Fibroblast of the aortic adventitia (primary cell): ENCODE results near the gene CTNNA2. TPM values are rescaled to one million over a fixed set of nuclear protein-coding genes. Genes with fewer than 3 reads are reported as not detected.
A peak's percentile ranks its signal among the peaks of the same experiment; 100 is the strongest.

ENCODE experiments used
- DNase-seq: peaks from one replicate; pipeline ENCODE4 v3.0.0-alpha.2; 2010; ENCODE audit warnings: low read depth
- H3K4me3 ChIP-seq: 2 replicates; pipeline ENCODE4 v1.5.1; 2011; ENCODE audit warnings: low read depth, mild to moderate bottlenecking, control low read depth, low read length, moderate library complexity
- total RNA-seq: library from RNA; depleted of rRNA; stranded (reverse); fragments of >200 nt; gene quantifications from 2 replicates; pipeline ENCODE4 v1.2.3, GENCODE V29; 2012; ENCODE audit warnings: low replicate concordance
- TF ChIP-seq, protein P1 (sequence below): IDR thresholded peaks from 2 replicates; pipeline ENCODE4 v1.5.1; 2011; ENCODE audit warnings: mild to moderate bottlenecking, low read length, control low read depth, inconsistent platforms; ENCODE audit not compliant: insufficient read depth

The CTNNA2 gene
- total RNA-seq, 1 donor = 0.36 TPM

DNA sequence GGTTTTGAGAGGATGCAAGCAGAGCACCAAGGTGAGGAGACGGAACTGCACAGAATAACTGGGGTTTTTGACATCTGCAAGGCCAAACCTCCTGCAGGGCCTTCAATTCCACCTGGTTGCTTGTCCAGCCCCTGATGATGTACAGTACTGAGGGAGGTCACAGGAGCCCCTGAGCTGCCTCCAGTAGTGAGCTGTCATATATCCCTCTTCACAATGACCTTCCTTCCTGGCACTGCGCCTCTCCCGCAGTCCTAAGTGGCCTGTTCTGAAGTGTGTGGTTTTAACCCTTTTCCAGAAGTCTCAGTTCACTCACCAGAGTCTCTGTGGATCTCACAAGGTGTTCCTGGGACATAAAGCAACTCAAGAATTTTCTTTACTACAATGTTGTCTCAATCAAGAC, 746.4 kb downstream of the CTNNA2 start:
- H3K4me3 ChIP-seq = no peak overlapping the region
- DNase-seq = no peak
- TF ChIP-seq, protein P1, sequence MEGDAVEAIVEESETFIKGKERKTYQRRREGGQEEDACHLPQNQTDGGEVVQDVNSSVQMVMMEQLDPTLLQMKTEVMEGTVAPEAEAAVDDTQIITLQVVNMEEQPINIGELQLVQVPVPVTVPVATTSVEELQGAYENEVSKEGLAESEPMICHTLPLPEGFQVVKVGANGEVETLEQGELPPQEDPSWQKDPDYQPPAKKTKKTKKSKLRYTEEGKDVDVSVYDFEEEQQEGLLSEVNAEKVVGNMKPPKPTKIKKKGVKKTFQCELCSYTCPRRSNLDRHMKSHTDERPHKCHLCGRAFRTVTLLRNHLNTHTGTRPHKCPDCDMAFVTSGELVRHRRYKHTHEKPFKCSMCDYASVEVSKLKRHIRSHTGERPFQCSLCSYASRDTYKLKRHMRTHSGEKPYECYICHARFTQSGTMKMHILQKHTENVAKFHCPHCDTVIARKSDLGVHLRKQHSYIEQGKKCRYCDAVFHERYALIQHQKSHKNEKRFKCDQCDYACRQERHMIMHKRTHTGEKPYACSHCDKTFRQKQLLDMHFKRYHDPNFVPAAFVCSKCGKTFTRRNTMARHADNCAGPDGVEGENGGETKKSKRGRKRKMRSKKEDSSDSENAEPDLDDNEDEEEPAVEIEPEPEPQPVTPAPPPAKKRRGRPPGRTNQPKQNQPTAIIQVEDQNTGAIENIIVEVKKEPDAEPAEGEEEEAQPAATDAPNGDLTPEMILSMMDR = no peak

DNA sequence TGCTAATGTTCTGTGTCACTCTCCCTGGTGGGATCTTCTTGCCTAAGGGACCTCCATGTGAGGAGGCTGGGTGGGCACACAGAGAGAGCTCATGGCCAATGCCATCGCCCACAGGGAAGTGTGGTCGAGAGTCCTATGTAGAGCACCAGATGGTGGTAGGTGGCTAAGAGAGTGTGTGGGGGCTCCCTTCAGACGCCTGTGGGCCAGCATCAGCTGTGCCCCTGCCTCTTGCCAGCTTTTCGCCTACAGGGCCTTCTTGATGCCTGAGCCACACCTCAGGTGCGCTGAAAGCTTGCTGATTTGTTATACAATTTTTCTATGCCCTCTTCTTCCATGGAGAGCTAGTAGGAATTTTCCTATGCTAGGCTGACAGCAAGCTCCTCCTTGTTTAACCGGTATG, 753.4 kb downstream of the CTNNA2 start:
- TF ChIP-seq, protein P1 = no peak
- H3K4me3 ChIP-seq = no peak overlapping the region
- DNase-seq = no peak

DNA sequence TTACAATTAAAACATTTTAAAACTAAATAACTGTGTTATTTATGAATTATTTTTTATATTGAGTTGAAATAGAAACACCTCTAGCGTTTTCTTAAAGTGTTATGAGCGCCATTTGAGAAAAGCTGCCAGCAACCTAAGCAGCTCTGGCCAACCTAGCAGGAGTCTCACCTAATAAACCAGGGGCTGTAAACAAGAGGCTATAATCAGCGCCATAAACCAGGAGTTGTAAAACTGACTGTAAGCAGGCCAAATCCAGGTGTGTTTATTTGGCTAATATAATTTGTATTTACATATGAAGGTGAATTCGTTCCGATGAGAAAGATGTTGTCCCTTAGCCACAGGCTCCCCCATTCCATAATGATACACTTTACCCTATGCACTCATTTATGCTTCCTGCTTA, 757.0 kb downstream of the CTNNA2 start:
- TF ChIP-seq, protein P1 = no peak
- no peak overlapping the region for H3K4me3 ChIP-seq
- no peak for DNase-seq

DNA sequence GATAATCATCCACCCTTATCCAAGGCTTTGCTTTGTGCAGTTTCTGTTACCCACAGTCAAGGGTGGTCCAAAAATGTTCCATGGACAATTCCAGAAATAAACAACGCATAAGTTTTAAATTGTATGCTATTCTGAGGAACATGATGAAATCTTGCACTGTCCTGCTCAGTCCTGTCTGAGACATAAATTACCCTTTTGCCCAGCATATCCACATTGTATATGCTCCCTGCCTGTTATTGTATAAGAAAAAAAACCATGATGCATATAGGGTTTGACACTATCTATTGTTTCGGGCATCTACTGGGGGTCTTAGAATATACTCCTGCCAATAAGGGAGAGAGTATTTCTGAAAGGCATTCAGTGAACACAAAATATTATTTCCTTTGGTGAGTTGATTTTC, 767.7 kb downstream of the CTNNA2 start:
- DNase-seq = no peak
- TF ChIP-seq, protein P1 = no peak
- no peak overlapping the region for H3K4me3 ChIP-seq

DNA sequence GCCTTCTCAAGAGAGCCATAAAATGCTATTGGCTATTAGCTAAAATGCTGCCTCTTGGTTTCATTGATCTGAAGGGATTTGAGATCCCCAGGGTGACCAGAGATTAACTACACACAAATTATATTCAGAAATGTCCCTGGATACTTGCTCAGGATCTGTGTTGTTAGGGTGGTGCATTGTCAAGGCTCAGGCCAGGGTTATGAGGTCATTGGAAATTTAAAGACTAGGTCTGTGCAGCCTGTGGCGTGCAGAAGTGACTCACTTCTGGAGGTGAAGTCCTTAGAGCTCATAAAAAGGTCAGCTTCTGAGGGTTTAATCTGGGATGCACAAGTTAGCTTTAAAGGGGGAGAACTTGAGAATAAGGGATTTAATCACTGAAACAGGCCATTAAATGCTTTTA, 768.2 kb downstream of the CTNNA2 start:
- no peak overlapping the region for H3K4me3 ChIP-seq
- DNase-seq = no peak
- TF ChIP-seq, protein P1 = no peak

DNA sequence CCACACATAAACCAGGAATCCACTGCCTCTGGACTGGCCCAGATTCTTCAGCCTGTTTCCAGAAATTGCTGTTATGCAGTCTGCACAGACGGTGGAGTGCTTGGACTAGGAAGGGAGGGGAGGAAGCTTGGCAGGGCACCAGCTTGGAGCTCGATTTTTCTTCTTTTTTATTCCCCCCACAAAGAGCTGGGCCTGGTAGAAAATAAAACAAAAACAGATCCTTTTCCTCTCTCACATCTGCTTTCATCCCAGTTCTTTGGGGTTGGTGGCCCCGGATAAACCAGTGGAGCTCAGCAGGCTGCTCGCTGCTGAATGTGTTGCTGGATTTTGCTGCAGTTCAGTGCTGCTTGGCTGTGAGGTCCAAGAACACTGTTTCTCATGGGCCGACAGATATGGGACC, 775.7 kb downstream of the CTNNA2 start:
- DNase-seq = peak; percentile 19
- TF ChIP-seq, protein P1 = peak; percentile 14

DNA sequence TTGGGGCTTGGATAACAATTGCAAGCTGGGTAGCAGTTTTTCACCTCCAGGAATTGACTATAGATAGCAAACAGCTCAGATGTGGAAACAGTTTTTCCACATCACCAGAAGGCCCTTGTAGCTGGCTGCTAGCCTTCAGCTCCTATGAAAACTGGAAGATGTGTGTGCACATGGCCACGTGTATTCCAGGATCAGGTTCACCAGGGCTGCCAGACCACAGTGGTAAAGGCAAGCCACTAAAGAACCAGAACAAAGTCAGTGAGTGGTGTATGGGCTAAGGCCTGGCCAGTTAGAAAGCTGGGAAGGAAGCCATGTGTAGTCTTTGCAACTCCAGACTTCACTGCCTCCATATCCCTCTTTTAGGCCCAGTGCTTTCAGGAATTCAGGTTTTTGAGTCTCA, 778.8 kb downstream of the CTNNA2 start:
- H3K4me3 ChIP-seq = no peak overlapping the region
- TF ChIP-seq, protein P1 = no peak
- DNase-seq = no peak

More for the DNA sequence above, 775.7 kb downstream of the CTNNA2 start:
- no peak overlapping the region for H3K4me3 ChIP-seq
